Measurements from ENCODE around the gene PLPP1. TPM values are rescaled to one million over a fixed set of nuclear protein-coding genes. Genes with fewer than 3 reads are reported as not detected.

The PLPP1 gene
- total and polyA plus RNA-seq, 4 donors = 23.4 to 149 (median 68.7) TPM

DNA sequence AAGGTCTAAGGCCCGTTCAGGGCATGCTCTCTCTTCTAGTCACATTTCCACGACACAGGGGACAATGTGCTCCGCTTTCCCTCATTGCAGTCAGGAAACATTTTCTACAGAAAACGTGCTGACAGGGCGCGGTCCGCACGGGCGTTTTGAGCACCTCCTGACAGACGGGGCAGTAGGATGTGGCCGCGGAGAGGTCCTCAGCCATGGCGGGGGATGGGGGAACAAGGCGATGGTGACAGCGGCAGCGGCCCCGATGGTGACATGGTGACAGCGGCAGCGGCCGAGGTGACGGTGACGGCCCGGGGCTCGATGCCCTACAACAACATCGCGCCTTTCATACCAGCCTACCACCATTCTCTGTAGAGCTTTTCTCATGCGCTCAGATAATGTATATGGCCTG, 4.1 kb downstream of the PLPP1 start:
- TF ChIP-seq EGR1 (IDR thresholded peaks at IDR 0.05; ENCODE audit: low read depth in 2 of 2) (no peak), JUND (IDR thresholded peaks at IDR 0.05) (no peak), HNF4G (IDR thresholded peaks at IDR 0.05) (no peak), HNF4A (conservative IDR thresholded peaks at IDR 0.05) (no peak), GABPA (IDR thresholded peaks at IDR 0.05 in 1 of 2, conservative IDR thresholded peaks at IDR 0.05 in 1 of 2) (no peak), NR2F2 (IDR thresholded peaks at IDR 0.05) (no peak), TAF1 (conservative IDR thresholded peaks at IDR 0.05) (no peak), FOXA2 (IDR thresholded peaks at IDR 0.05) (no peak), RXRA (IDR thresholded peaks at IDR 0.05) (no peak), SP1 (IDR thresholded peaks at IDR 0.05) (no peak), RAD21 (IDR thresholded peaks at IDR 0.05) (no peak), YY1 (IDR thresholded peaks at IDR 0.05) (no peak), FOXA1 (IDR thresholded peaks at IDR 0.05) (no peak)
- TF ChIP-seq, protein P1, sequence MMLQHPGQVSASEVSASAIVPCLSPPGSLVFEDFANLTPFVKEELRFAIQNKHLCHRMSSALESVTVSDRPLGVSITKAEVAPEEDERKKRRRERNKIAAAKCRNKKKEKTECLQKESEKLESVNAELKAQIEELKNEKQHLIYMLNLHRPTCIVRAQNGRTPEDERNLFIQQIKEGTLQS (IDR thresholded peaks at IDR 0.05) = no peak
- TF ChIP-seq, protein P2, sequence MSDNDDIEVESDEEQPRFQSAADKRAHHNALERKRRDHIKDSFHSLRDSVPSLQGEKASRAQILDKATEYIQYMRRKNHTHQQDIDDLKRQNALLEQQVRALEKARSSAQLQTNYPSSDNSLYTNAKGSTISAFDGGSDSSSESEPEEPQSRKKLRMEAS (IDR thresholded peaks at IDR 0.05) = no peak
- TF ChIP-seq, protein P3, sequence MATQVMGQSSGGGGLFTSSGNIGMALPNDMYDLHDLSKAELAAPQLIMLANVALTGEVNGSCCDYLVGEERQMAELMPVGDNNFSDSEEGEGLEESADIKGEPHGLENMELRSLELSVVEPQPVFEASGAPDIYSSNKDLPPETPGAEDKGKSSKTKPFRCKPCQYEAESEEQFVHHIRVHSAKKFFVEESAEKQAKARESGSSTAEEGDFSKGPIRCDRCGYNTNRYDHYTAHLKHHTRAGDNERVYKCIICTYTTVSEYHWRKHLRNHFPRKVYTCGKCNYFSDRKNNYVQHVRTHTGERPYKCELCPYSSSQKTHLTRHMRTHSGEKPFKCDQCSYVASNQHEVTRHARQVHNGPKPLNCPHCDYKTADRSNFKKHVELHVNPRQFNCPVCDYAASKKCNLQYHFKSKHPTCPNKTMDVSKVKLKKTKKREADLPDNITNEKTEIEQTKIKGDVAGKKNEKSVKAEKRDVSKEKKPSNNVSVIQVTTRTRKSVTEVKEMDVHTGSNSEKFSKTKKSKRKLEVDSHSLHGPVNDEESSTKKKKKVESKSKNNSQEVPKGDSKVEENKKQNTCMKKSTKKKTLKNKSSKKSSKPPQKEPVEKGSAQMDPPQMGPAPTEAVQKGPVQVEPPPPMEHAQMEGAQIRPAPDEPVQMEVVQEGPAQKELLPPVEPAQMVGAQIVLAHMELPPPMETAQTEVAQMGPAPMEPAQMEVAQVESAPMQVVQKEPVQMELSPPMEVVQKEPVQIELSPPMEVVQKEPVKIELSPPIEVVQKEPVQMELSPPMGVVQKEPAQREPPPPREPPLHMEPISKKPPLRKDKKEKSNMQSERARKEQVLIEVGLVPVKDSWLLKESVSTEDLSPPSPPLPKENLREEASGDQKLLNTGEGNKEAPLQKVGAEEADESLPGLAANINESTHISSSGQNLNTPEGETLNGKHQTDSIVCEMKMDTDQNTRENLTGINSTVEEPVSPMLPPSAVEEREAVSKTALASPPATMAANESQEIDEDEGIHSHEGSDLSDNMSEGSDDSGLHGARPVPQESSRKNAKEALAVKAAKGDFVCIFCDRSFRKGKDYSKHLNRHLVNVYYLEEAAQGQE (IDR thresholded peaks at IDR 0.05) = no peak
- TF ChIP-seq, protein P4, sequence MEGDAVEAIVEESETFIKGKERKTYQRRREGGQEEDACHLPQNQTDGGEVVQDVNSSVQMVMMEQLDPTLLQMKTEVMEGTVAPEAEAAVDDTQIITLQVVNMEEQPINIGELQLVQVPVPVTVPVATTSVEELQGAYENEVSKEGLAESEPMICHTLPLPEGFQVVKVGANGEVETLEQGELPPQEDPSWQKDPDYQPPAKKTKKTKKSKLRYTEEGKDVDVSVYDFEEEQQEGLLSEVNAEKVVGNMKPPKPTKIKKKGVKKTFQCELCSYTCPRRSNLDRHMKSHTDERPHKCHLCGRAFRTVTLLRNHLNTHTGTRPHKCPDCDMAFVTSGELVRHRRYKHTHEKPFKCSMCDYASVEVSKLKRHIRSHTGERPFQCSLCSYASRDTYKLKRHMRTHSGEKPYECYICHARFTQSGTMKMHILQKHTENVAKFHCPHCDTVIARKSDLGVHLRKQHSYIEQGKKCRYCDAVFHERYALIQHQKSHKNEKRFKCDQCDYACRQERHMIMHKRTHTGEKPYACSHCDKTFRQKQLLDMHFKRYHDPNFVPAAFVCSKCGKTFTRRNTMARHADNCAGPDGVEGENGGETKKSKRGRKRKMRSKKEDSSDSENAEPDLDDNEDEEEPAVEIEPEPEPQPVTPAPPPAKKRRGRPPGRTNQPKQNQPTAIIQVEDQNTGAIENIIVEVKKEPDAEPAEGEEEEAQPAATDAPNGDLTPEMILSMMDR (IDR thresholded peaks at IDR 0.05; ENCODE audit: low read depth, low read length, missing input control) = no peak
- TF ChIP-seq, protein P5, sequence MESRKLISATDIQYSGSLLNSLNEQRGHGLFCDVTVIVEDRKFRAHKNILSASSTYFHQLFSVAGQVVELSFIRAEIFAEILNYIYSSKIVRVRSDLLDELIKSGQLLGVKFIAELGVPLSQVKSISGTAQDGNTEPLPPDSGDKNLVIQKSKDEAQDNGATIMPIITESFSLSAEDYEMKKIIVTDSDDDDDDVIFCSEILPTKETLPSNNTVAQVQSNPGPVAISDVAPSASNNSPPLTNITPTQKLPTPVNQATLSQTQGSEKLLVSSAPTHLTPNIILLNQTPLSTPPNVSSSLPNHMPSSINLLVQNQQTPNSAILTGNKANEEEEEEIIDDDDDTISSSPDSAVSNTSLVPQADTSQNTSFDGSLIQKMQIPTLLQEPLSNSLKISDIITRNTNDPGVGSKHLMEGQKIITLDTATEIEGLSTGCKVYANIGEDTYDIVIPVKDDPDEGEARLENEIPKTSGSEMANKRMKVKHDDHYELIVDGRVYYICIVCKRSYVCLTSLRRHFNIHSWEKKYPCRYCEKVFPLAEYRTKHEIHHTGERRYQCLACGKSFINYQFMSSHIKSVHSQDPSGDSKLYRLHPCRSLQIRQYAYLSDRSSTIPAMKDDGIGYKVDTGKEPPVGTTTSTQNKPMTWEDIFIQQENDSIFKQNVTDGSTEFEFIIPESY (IDR thresholded peaks at IDR 0.05) = no peak
- 91% methylated on average over 27 of the region's 27 CpGs for WGBS
- Histone ChIP-seq H3K4me1 (ENCODE audit: control insufficient read depth in 4 of 4, insufficient read depth in 4 of 4, low read length in 3 of 4) (peaks cover 2 to 17% (median 10%) of the 10 kb centered on the region in 4 donors), H3K27me3 (ENCODE audit: control insufficient read depth in 4 of 4, insufficient read depth in 4 of 4, low read length in 3 of 4) (no peaks in the 10 kb centered on the region), H3K4me3 (ENCODE audit: low read depth in 1 of 3, low read length in 3 of 3) (no peak overlapping the region), H3K27ac (ENCODE audit: low read depth in 1 of 2, low read length in 2 of 2) (no peak overlapping the region), H3K9me3 (ENCODE audit: control insufficient read depth in 4 of 4, low read length in 3 of 4) (no peaks in the 10 kb centered on the region), H3K36me3 (ENCODE audit: control insufficient read depth in 4 of 4, insufficient read depth in 3 of 4, low read depth in 1 of 4, low read length in 3 of 4) (no peaks in the 10 kb centered on the region), H3K9ac (ENCODE audit: low read depth in 1 of 2, low read length in 2 of 2) (no peak overlapping the region)
- DNase-seq (ENCODE audit: low spot score) = no peak
